ENCODE results near the gene DOCK1.

Gene DOCK1

GRCh38 chr10:127094984-127095383 lies 189.8 kb downstream of the DOCK1 start:
- no peak for DNase-seq

- DNase-seq: no peak
These were observed 195.9 kb downstream of the DOCK1 start for GRCh38 chr10:127100983-127101615.

- DNase-seq: no peak
These were observed 196.9 kb downstream of the DOCK1 start for GRCh38 chr10:127102176-127102575.

GRCh38 chr10:127115100-127115499 lies 209.9 kb downstream of the DOCK1 start:
- no peak for DNase-seq

GRCh38 chr10:127117125-127117524 lies 211.9 kb downstream of the DOCK1 start:
- no peak for DNase-seq

GRCh38 chr10:127118034-127118433 lies 212.8 kb downstream of the DOCK1 start:
- no peak for DNase-seq

- DNase-seq: no peak
These were observed 214.7 kb downstream of the DOCK1 start for GRCh38 chr10:127119936-127120335.

GRCh38 chr10:127122831-127123230 lies 217.6 kb downstream of the DOCK1 start:
- DNase-seq: no peak

GRCh38 chr10:127123626-127124025 lies 218.4 kb downstream of the DOCK1 start:
- DNase-seq: no peak

- DNase-seq: no peak
These were observed 220.1 kb downstream of the DOCK1 start for GRCh38 chr10:127125331-127125730.

- DNase-seq: no peak
These were observed 222.6 kb downstream of the DOCK1 start for GRCh38 chr10:127127822-127128221.

- no peak for DNase-seq
These were observed 223.9 kb downstream of the DOCK1 start for GRCh38 chr10:127129104-127129503.

GRCh38 chr10:127132451-127132850 lies 227.2 kb downstream of the DOCK1 start:
- DNase-seq: no peak

GRCh38 chr10:127133225-127133624 lies 228.0 kb downstream of the DOCK1 start:
- no peak for DNase-seq

- DNase-seq: no peak
These were observed 228.7 kb downstream of the DOCK1 start for GRCh38 chr10:127133672-127134500.

- no peak for DNase-seq
These were observed 230.8 kb downstream of the DOCK1 start for GRCh38 chr10:127135844-127136577.

GRCh38 chr10:127137391-127137790 lies 232.2 kb downstream of the DOCK1 start:
- DNase-seq: no peak

GRCh38 chr10:127142136-127142535 lies 236.9 kb downstream of the DOCK1 start:
- DNase-seq: no peak

- no peak for DNase-seq
These were observed 237.6 kb downstream of the DOCK1 start for GRCh38 chr10:127142856-127143255.

- no peak for DNase-seq
These were observed 239.9 kb downstream of the DOCK1 start for GRCh38 chr10:127145173-127145572.

GRCh38 chr10:127146661-127147060 lies 241.4 kb downstream of the DOCK1 start:
- no peak for DNase-seq

- DNase-seq: no peak
These were observed 243.1 kb downstream of the DOCK1 start for GRCh38 chr10:127148066-127148932.

GRCh38 chr10:127148933-127149220 lies 243.6 kb downstream of the DOCK1 start:
- no peak for DNase-seq

Data from NCI-H1436 (cell line).